Stimulated activated CD4-positive, alpha-beta T cell treated with anti-CD3 and anti-CD28 coated beads, TNF-alpha, amount 100 ng/mL, for 4 hours (primary cell): ENCODE results near the gene CCR1.

ENCODE experiments used
- DNase-seq, 3 experiments: peaks; one replicate each; pipeline ENCODE4 v3.0.0-alpha.2; 2020; ENCODE audit warnings: low read depth in 3 of 3

The CCR1 gene

DNA sequence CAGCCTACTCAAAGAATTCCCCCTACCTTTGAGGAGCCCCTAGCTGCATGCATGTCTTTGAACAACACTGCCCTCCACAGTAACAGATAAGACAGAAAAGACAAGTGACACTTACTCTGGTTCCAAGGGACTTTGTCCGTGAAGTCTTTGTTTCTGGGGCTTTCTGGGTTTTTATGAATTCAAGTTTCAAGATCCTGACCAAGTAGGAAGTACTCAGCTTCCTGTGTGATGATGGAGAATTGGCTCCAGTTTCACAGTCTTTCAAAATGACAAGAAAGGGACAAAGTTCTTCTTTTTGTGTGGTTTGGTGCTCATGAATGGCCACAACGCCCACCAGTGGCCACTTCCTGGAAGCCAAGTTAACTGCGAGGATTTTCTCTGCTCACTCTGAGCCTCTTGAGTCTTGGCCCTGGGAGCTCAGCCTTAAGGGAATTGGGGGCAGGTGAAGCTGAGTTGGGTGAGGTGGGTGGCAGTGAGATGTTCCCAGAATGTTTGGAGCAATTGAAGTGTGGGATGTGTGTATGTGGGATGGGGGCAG is at the start of gene CCR1:
CCR1 (minus strand) TSS at position 147 of the 538 bp plus-strand sequence. CDS start 4,000 bp downstream, outside the sequence.
- no peak for DNase-seq

DNA sequence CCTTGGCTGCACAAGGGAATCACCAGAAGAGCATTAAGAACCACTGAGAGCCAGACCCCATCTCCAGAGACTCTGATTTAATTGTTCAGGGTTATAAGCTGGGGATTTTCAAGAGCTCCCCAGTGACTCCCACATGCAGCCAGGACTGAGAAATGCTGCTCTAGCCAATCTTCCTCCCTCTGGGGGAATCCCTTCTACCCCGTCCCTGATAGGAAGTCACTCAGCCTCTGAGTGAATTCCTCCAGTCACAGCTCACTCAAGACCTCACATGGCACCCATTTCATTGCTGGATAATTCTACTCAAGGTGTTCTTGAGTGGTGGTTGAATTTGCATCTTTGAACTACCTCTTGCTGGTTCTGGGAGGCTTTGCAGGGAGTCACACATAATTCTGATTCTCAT is 44.9 kb upstream of the CCR1 start:
- no peak for DNase-seq

DNA sequence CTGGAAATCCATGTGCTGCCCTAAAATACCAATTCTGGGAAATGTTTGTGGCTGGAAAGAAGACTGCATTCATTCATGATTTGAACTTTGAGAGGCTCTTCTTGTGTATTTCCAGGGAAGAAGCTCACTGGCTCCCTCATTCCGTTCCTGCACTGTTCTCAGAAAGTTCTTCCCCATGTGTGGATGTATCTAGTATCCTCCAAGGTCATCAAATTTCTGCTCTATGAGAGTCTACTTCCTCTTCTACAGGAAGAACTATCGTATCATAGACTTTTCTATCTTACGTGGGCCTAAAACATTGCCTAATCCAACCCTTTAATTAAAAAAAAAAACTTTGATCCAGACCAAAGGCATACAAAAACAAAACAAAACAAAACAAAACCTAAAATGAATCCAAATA is 37.0 kb upstream of the CCR1 start:
- no peak for DNase-seq

DNA sequence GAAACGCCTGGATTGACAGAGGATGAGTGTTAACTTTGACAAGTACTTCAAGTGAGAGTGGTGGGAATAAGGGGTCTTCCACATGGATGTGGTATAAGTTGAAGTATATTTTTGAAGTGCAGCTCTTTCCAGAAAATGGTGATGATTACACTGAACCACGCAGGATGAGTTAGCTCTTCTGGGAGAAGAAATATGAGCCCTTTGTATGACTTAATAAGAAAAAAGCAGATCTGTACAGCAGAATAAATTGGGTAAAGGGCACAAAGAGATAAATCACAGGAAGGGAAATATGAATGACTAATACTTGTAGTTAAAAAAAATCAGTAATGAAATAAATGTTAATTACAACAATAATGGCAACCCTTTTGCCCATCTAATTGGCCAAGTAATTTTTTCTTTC is 35.4 kb upstream of the CCR1 start:
- no peak for DNase-seq

DNA sequence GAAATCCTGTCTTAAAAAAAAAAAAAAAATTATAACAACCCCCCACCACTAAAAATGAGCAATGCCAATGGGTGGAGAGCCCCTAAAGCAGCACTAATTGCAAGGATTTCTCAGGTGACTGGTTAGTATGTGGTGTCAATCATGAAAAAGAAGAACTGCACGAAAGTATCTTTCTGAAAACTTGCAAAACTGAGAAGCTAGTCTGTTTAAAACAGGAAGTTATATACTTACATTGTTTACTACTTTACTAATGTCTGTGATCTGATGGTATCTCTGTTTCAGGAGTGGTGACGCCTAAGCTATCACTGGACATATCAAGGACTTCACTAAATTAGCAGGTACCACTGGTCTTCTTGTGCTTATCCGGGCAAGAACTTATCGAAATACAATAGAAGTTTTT is 34.0 kb upstream of the CCR1 start, which contains the start of gene CCR3:
CCR3 (plus strand) TSS at position 341 of the 400 bp plus-strand sequence. CDS start 22,699 bp downstream, outside the sequence.
- DNase-seq = no peak

DNA sequence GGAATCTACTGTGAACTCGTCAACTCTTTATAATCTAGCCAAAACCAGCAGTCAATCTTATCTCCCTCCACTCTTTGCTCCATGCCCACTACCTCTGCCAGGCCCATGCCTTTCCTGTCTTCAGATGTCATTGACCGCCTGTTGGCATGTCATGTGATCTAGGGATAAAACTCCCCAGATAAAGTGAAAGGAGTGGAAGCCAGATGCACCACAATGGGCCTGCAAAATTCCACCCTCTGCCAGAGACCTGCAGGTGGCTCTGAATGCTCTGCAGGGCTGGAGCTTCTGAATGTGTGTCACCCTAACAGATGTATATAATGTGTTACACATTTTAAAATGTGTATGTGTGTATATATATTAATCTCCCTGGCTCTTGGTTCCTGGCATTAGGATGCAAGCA is 31.8 kb upstream of the CCR1 start:
- no peak for DNase-seq

DNA sequence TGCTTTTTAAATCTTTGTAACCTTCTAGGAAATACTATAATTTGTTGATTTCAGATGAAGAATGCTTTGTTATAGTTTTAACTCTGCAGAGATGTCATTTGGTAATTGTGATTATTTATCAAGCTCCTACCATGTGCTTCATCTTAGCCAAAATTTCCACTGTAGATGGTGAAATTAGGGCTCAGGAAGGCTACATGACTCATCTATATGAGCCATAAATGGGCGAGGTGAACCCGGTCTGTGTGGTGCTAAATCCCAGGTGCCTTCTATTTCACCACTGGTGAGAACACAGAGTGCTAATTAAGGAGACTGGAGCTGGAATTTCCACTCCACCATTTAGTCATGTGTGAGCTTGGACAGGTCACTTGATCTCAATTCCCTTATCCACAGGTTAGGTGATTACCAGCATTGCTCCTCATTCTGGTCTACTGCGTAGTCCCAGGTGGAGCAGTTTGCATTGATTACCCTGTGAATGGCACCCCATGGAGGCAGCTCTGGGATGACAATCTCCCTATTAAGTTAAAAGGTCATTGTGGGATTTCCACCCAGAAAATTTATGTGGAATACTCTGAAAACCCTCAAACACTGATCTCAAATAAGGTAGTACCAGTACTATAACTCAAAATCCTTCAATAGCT is 31.3 kb upstream of the CCR1 start:
- no peak for DNase-seq

DNA sequence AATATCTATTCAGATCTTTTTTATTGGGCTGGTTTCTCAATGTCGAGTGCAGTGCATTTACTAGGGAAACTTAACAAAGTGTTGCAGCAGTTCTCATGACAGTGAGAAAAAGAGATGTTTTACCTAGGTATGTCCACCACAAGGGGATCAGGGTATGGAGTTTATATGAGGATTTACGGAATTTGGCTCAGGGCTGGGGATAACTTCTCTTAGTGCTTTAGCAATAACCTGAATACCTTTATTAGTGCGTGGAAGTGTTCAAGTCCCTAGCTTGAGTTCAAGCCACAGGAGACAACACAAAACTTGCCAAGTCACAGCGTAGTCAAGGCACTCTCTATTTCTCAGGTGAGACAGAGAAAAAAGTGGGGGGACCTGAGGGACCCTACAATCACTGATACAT is 30.3 kb upstream of the CCR1 start:
- no peak for DNase-seq

DNA sequence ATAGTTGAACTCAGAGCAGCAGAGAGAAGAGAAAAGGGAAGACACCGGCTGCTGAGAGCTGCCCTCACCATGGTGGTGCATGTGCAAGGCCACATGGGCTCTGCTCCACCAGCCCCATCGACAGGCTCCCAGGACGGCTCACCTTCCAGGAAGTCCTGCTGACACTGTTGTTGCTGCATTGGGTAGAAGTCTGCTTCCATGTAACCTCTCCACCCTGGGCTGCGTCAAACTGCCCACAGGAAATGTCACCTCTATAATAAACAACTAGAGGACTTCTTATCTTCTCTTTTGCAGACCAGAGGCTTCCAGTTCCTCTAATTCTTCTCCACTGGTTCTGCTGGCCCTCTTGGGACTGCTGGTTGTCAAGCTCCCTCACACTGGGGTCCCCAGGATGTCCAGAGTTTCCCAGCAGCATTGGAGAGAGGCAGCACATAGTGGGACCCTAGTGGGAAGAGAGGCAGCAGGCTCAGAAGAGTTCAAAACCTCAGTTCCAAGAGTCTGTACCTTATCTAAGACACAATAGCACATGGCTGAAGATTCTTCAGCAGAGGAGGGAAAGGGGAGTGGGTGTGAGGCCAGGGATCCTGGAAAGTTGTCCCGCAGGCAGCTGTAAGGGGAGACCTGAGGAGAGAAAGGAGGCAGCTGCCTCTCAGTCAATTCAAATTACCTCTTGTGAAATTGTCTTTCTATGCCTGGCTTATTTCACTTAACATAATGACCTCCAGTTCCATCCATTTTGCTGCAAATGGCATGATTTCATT is 28.4 kb upstream of the CCR1 start:
- DNase-seq = no peak

DNA sequence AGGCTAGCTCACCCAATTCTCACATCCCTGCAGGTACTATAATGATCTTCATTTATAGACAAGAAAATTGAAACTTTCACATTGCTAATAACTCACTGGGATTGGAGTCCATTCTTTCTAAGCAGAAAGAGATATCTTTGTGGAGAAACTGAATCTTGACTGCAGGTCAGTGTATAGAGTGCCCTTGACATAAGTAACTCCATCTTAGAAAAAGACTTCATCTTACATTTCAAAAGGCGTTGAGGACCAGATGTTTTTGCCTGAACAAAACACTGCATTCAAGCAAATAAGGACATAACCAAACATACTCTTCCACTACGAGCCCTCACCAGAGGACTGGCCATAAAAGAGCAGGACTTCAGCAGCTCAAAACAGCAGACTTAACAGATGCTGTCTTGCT is 27.3 kb upstream of the CCR1 start:
- no peak for DNase-seq

DNA sequence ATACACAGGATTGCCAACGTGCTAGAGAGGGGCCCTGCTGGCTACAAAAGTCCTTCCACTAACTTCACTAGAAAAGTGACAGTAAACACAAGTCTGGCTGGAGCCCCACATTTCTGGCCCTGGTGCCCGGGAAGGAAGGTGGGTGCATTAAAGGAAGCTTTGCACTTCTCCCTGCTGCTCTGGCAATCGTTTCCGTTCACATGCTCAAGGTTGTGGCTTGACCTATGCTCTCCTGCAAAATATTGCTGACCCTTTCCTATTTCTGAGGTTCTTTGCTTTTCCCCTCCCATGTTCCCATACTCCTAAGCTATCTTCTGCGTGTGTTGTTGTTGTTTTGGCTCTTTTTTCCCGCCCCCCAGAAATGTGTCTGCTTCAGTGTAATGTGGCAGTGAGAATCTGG is 25.1 kb upstream of the CCR1 start:
- DNase-seq = no peak

DNA sequence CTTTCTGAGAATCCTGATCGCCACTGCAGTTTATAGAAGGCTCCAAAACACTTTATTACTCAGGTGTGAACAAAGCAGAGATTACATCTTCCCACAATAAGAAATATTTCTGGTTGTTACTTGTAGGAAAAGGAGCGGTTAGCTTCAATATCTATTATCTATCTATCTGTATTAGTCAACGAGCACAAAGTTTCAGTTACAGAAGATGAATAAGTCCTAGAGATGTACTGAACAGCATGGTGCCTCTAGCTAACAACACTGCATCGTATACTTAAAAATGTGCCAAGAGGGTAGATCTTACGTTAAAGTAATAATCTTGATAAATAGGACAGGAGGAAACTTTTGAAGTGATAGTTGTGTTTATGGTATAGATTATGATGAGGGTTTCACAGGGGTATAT is 23.2 kb upstream of the CCR1 start:
- DNase-seq = no peak

DNA sequence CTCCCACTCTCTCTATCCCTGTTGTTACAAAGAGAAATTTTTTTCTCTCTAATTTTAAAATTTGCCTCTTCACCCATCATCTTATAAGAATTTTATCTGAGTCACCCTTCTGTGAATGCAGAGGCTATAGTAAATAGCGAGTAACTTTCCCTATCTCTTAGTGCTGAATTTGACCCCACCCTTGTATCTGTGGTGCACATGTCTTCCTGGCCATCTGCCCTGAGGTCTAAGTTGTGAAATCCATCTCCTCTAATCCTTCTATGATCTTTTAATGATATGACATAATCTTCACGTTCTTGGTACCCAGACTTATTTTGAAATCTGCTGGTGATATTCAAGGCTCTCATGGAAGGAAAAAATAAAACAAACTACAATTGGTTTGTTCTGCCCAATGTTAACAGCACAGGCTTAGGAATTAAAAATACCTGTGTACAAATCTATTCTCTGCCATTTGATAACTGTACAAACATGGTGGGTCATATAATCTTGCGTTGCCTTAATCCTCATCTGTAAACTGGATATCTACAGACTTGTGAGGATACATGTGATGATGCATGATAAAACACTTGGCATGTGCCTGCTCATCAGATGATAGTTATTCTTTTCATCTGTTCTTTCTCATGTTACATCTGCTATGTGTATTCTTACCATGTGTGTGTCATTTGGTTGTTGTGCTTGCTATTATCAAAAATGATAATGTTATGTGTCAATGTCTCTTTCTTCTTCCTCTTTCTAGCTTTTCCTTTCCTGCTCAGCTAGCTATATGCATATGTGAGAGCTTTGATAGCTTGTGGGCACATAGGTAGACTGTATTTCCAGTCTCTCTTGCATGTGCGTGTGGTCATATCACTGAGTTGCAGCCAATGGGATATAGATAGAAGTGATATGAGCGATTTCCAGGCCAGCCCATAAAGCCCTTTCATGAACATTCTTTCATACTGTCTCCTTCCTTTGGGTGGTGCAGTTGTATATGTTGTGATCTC is 20.4 kb upstream of the CCR1 start:
- DNase-seq = no peak

DNA sequence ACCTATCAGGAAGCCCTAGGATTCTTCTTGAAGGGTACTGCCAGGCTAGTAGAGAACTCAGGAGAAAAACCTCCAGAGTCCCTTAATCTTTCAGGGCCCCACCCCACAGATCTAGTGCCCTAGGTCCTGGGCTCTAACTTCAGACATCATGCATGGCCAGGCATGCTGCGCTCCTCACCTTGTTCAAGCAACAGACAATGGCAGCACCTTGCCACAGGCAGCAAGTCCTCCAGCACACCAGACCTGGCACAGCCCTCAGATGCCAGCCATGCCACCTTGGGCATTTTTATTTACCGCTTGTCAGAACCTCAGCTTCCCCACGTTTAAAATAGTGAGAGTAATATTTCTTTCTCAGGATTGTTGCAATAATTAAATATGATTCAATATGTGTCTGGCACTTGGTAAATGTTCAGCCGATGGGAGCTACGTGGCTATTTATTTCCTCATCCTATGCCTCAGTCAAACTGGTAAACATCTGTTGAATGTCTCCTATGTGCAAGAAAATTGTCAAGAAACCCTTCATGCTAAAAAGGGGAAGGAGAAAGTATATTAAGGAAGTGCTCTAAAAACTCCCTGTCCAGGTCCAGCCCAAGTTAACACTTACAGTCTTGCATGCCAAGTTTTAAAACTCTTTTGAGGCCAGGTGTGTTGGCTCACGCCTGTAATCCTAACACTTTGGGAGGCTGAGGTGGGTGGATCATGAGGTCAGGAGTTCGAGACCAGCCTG is 14.5 kb upstream of the CCR1 start:
- DNase-seq = no peak

DNA sequence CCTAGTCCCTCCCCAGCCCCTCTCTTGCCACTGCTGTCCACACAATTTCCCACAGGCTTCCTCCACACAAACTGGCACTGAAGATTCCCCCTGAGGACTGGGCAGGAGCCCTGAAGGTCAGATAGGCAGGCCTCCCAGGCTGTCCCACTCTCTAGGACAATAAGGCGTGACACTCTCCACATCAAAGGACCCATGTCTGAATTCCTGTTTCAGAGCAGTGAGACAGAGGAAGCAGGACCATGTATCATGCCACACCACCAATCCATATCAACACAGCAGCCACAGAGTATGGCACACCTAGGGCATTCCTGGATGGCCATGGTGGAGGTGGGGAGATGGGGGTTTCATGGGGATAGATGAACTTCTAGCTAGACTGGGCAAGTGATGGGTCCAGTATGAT is 13.8 kb upstream of the CCR1 start:
- DNase-seq = no peak

DNA sequence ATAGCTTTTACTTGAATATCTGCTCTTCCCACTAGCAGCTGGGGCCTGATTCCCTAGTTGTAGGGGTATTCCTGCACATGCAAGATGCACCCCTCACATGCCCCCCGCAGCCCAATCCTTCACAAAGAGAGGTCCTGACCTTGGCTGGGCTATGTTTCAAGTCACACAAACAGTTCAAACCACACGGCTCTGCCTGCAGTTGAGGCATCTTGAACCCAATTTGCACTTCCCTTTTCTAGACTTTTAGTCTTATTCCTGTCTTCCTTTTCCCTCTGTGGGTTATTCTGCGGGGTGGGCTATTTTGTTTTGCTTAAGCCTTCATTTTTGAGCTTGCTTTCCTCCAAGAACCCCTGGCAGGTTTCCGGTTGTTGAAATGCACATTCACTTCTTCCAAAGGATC is 13.3 kb upstream of the CCR1 start:
- DNase-seq = no peak

DNA sequence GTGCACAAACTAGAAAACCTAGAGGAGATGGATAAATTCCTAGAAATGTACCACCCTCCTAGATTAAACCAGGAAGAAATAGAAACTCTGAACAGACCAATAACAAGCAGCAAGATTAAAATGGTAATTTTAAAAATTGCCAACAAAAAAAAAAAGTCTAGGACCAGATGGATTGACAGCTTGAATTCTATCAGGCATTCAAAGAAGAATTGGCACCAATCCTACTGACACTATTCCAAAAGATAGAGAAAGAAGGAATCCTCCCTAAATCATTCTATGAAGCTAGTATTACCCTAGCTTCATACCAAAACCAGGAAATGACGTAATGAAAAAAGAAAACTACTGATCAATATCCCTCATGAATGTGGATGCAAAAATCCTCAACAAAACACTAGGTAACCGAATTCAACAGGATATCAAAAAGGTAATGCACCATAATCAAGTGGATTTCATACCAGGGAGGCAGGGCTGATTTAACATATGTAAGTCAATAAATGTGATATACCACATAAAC is 10.1 kb upstream of the CCR1 start:
- no peak for DNase-seq

DNA sequence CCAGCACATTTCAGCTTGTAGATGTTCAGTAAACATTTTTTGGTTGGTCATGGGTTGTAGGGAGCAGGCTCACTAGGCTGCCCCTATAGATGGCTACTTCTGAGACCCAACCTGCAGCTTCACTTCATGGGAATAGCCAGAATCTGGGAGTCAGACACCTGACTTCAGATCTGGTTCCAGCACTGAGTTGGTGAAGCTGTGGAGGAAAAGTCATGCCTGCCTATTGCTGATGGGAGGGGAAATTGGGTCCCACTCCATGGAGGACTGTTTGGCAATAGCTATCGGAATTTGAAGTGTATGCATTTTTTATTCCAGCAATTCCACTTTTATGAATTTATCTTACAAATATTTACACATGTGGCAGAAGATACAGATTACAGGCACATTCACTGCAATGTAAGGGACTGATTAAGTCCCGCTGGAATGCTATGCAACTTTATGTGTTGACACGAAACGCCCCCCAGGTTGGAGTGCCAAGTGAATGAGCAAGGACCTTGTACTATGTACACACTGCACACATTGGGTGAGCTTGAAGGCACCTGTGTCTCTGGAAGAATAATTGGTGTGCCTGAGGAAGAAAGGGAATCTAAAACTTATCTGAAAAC is 7.8 kb upstream of the CCR1 start:
- no peak for DNase-seq

DNA sequence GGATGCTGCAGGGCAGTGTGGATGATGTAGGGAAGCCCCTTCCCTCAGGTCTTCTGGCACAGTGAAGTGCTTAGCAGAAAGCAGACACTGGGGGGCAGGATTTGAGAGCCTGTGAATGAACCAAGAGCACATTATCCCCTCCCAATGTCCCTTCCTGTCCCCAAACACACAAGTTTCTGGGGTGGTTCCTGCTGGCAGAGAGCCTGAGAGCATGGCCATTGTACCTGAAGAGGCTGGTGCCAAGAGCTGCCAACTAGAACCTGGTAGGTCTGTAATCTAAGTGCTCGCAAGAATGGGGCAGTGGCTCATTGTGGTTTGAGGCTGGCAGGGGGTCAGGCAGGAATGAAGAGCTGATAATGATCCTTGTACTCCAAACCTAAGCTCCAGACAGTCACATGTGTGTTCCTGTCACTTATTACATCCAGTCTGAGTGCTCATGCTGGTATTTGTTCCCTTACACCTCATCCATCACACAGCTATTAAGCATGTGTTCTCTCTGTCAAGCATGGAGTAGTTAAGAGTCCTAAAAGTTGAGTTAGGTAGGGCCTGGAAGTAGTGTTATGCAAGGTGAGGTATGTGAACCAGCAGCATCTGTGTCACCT is 6.7 kb upstream of the CCR1 start:
- no peak for DNase-seq

DNA sequence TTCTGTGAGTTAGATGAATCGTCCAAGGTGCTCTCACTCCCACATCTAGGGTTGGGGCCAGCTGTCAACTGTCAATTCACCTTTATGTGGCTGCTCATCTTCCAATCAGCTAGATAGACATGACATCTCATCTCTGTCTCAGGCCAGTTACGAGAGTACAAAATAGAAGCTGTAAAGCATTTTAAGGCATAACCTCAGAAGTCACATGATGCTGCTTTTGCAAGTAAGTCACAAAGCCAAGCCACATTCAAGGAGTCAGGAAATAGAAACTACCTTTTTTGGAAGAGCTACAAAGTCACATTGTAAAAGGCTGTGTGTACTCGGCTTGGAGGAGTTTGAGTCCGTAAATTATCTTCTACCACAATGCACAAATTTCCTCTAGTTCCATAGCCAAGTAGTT is 5.1 kb upstream of the CCR1 start:
- DNase-seq = no peak
